AG09309 (cell line): ENCODE results near the gene CDH12.

Experiments
- DNase-seq: peaks from one replicate; pipeline ENCODE4 v3.0.0-alpha.2; 2010; ENCODE audit warnings: low read depth
- H3K4me3 ChIP-seq: 2 replicates; pipeline ENCODE4 v1.5.1; 2011; ENCODE audit warnings: mild to moderate bottlenecking, low read depth, low read length, moderate library complexity; ENCODE audit not compliant: control insufficient read depth
- TF ChIP-seq, protein P1 (sequence below): IDR thresholded peaks from 2 replicates; pipeline ENCODE4 v1.5.1; 2011; ENCODE audit warnings: mild to moderate bottlenecking, low read depth, low read length, inconsistent platforms; ENCODE audit not compliant: insufficient read depth, control insufficient read depth; ENCODE audit errors: missing control alignments

The CDH12 gene

DNA sequence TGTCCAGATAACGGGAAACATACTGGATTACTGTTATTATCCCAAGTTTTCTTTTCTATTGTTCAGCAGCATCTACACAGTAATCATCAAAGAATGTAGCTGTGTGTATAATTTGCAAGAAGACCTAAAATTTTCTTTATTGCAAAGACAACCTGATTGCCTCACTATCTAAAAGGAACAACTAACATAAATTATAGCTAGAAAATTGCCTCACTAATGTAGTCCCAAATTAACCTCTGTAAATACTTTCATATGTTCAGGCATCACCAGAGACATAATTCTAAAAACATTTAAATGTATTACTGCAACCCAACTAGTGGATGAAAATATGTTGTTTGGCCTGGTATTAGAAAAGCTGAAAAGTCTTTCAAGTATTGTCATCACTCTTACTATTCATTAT lies 275.4 kb downstream of the CDH12 start:
- H3K4me3 ChIP-seq = no peak overlapping the region

DNA sequence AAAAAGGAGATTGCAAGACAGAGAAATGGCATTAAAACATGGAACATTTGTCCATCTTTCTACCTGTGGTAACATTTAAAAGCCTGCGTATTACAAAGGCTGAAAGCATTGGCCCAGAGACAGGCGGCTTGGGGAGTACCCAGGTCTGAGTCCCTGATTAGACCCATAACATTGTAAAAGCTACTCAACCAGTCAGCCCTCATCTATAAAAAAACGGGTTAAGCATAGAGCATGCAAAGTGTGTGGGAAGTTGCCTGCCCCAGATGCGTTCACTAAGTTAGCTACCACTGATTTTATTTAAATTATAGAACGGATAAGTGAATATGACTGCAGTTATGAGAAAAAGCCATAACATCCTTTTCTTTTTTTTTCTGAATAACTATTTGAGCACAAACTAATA lies 276.1 kb downstream of the CDH12 start:
- no peak for DNase-seq
- no peak overlapping the region for H3K4me3 ChIP-seq
- TF ChIP-seq, protein P1, sequence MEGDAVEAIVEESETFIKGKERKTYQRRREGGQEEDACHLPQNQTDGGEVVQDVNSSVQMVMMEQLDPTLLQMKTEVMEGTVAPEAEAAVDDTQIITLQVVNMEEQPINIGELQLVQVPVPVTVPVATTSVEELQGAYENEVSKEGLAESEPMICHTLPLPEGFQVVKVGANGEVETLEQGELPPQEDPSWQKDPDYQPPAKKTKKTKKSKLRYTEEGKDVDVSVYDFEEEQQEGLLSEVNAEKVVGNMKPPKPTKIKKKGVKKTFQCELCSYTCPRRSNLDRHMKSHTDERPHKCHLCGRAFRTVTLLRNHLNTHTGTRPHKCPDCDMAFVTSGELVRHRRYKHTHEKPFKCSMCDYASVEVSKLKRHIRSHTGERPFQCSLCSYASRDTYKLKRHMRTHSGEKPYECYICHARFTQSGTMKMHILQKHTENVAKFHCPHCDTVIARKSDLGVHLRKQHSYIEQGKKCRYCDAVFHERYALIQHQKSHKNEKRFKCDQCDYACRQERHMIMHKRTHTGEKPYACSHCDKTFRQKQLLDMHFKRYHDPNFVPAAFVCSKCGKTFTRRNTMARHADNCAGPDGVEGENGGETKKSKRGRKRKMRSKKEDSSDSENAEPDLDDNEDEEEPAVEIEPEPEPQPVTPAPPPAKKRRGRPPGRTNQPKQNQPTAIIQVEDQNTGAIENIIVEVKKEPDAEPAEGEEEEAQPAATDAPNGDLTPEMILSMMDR = no peak

More for the DNA sequence above, 275.4 kb downstream of the CDH12 start:
- DNase-seq = no peak
- TF ChIP-seq, protein P1 = no peak

DNA sequence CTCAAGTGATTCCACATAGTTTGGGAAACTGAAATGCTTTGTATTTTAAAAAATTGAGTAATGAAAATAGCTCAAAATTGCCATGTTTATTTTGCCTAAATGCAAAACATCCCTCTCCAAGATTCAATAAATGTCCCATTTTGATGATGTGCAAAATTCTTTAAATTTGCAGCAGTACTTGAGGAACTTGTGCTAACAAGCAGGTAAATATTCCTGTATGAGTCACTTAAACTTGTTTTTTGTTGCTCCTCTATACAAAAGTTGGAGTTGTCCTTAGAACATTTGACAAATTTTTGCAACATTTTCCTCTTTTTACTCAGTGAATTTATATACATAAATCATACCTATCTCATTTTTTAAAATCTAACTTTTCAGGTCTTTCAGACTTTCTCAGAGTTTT lies 280.2 kb downstream of the CDH12 start:
- TF ChIP-seq, protein P1 = no peak
- no peak overlapping the region for H3K4me3 ChIP-seq
- DNase-seq = no peak

DNA sequence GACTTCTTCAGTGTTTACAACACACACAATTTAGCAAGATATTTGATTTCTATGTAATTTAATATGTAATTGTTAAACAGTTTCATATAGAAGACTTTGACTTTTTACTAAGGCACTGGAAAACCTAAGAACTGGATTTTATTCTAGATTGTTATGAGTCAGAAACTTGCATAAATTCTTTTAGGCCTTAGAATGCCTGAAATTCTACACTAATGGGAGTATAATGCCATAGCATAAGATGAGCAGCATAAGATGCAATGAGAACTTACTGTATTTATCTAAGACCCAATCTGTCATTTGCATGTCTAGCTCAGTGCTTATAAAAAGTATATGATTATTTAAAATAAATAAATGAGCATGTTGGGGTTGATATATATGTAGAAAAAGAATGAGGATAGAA lies 285.2 kb downstream of the CDH12 start:
- no peak for DNase-seq
- TF ChIP-seq, protein P1 = no peak
- no peak overlapping the region for H3K4me3 ChIP-seq

DNA sequence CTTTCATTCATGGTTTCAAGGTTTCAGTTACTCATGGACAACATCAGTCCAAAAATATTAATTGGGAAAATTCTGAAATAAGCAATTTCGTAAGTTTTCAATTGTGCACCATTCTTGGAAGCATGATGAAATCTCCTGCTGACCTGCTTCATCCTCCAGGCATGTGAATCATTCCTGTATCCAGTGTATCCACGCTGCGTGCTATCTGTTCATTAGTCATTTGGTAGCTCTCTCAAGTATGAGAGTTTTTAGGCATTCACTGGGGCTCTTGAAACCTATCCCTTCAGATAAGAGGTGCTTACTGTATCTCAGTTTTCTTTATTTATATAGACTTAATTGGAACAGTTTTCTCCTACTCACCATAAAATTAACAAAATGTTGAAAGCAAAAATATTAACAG lies 293.0 kb downstream of the CDH12 start:
- no peak overlapping the region for H3K4me3 ChIP-seq
- TF ChIP-seq, protein P1 = no peak
- no peak for DNase-seq

DNA sequence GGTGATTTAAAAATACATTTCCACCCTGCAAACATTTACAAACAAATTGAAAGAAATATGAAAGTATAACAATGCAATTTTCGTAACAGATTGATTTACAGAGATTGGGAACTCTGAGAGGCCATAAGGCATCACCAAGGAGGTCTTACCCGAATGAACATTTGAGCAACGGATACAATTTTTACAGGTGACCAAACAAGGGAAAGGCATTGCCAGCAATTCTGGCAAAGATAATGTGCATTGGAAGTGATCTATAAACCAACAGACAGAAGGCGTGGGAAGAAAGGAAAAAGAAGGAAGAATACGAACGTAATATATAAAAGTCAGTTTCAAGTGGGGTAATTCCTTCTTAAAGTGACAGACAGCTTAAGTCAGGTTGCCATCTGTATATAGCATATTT lies 295.9 kb downstream of the CDH12 start:
- DNase-seq = no peak
- no peak overlapping the region for H3K4me3 ChIP-seq
- TF ChIP-seq, protein P1 = no peak

DNA sequence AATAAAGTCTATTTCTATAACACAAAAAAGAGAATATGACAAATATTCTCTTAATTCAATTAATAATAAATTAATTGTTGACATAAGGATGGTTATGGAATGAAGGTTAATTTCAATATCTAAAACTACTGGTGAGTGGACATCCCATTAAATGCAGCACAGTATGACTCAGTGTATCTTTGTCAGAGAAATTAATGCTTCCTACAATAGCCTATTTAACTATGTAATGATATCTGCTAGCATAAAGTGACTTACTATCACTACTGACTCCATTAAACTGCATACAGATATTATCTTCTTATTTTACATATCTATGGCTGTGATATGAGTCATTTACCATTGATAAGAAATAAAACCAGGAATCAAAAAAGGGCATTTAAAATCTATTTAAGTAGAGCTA lies 298.7 kb downstream of the CDH12 start:
- TF ChIP-seq, protein P1 = no peak
- H3K4me3 ChIP-seq = no peak overlapping the region
- no peak for DNase-seq
